GM19372 (cell line): ENCODE data around the gene GRM8.
"Not testable (repeated sequence)": the region's sequence is repeated elsewhere in the genome, so short reads cannot be mapped to it uniquely, and the experiment has no call there.

Experiments used
- ATAC-seq: cut with Tn5 transposase; IDR thresholded peaks from one replicate; pipeline ENCODE4 v1.9.1; 2021; ENCODE audit warnings: mild to moderate bottlenecking, low read depth, moderate library complexity; ENCODE audit not compliant: unreplicated experiment

Gene GRM8

GRCh38 chr7:126953461-126953860 is 299.3 kb downstream of the GRM8 start:
- no peak for ATAC-seq

GRCh38 chr7:126948664-126949063 is 304.1 kb downstream of the GRM8 start:
- ATAC-seq, result no peak

DNA sequence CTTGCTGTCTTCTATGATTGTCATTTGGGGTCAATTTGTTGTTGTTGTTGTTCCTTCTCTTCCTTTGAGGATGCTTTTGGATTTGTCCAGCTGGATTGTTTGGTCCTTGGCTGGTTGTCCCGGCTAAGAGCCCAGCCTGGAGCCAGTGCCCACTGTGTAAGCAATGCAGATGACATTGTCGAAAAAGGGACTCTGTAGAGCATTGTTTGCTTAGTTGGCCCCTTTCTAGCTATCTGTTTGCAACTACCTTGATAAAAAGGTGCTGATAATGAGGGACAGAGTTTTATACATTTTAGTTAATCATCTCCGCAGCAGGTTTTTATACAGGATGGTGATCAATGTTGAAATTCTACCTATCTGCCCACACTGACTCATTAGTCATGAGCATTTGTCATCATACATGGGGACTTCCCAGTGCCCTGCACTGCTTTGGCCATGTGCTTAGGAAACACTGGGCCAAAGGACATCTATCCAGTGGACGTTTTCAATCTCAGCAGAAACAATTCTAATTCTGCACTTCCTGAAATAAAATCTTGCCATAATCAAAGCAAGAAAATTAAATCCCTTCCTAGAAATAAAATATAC is 311.9 kb downstream of the GRM8 start:
- ATAC-seq, result no peak

- ATAC-seq, result no peak
Measured at GRCh38 chr7:126937171-126937570, 315.6 kb downstream of the GRM8 start.

DNA sequence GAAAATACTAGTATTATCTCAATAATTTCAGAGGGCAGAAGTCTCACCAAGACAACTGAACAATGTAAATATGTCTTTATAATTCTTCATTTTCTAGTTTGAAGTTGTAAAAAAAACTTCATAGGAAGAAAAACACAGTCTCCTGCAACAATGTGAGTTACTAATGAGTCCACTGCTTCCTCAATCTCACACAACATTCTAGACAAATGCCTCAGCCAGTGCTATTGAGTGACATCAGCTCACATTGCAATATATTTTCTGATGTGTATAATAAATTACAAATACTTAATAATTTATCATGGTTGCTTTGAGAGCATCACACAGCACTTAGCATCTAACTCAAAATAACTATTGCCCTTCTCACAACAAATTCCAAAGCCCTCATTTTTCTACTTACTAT is 321.2 kb downstream of the GRM8 start:
- ATAC-seq, result no peak

DNA sequence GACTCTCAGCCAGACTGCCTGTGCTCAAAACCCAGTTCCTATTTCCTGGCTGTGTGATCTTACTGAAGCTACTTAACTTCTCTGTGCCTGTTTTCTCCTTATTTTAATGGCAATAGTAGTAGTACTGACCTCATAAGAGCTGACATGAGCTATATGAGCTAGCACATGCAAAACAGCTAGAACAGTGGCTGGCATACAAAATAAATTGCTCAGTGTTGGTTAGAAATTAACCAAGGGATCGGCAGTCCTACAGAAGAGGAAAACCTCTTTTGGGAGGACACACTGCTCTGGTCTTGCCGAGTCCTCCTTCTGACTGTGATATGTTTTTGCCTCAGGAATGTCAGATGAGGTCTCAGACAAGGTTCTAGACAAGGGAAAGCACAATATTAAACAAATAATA is 322.6 kb downstream of the GRM8 start:
- ATAC-seq, result no peak

GRCh38 chr7:126924477-126924876 is 328.3 kb downstream of the GRM8 start:
- no peak for ATAC-seq

DNA sequence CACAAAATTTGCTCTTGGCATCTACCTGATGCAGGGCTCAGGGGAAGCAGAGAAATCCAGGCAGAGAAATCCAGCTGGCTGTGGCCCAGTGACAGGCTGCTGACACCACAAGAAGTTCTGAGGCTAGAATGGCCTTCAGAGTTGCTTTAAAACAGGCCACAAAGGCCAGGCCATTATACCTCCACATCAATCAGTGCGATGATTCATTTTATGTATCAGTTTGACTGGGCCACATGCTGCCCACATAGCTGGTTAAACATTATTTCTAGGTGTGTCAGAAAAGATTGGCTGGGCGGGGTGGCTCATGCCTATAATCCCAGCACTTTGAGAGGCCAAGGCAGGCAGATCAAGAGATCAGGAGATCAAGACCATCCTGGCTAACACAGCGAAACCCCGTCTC is 341.1 kb downstream of the GRM8 start:
- ATAC-seq, result not testable (repeated sequence)

GRCh38 chr7:126908564-126908963 is 344.2 kb downstream of the GRM8 start:
- ATAC-seq, result not testable (repeated sequence)

DNA sequence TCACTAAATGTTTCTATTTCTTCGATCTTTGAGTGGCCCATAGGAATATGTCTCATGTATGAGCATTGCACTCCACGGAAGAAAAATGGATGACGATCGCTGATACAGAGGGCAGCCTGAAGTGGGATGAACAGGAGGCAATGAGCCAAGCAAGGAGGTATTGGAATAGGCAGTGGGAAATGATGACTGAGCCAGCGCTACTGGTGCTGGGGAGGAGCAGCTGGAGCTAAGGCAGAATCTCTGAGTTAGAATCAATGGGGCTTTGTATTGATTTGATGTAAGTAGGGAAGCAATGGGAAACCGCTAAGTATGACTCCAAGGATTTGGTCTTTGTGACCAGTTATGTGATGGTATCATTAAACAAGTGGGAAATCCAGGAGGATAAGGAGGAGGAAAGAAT is 345.1 kb downstream of the GRM8 start:
- not testable (repeated sequence) for ATAC-seq

GRCh38 chr7:126905255-126905654 is 347.5 kb downstream of the GRM8 start:
- not testable (repeated sequence) for ATAC-seq

GRCh38 chr7:126901041-126901765 is 351.5 kb downstream of the GRM8 start:
- not testable (repeated sequence) for ATAC-seq

GRCh38 chr7:126887980-126888379 is 364.8 kb downstream of the GRM8 start:
- ATAC-seq, result not testable (repeated sequence)

GRCh38 chr7:126887560-126887959 is 365.2 kb downstream of the GRM8 start:
- not testable (repeated sequence) for ATAC-seq

GRCh38 chr7:126882730-126883129 is 370.0 kb downstream of the GRM8 start:
- ATAC-seq, result not testable (repeated sequence)

GRCh38 chr7:126881908-126882307 is 370.8 kb downstream of the GRM8 start:
- ATAC-seq, result not testable (repeated sequence)

- ATAC-seq, result no peak
Measured at GRCh38 chr7:126881315-126881714, 371.4 kb downstream of the GRM8 start.

DNA sequence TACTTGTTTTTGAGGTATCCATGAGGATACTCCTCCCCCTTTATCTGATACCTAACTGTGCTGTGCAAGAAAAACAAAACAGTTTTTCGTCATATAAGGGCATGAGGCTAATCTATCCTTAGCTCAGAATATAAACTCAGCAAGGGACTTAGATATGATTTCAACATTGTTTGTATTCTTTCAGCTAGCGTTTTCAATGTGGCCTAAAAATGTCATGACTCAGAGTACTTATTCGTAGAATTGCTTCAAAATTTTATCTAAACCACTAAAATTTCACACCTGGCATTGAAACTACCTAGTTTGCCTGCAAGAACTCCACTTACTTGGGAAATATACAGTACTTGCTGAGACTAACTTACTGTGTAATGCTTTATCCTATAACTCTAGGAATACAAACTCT is 376.2 kb downstream of the GRM8 start:
- ATAC-seq, result not testable (repeated sequence)

- peak; percentile 81 for ATAC-seq
Measured at GRCh38 chr7:126856691-126857291, 395.9 kb downstream of the GRM8 start.

DNA sequence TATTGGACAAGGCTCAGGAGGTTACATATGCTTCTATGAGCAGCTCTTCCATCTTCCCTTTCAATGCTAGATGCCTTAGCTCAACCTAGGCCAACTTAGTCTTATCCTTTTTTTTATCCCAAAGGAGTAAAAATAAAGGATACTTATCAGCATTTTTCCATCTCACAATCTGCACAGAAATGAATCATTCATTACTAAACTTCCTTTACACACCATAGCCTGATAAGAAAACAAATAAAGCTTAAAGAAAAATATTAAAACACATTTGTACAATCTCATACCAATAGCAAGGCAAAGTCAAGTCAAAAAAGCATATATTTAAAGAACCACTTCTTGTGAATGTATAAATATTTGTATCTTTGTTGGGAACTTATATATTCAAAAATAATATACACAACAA is 407.4 kb downstream of the GRM8 start:
- ATAC-seq, result no peak

GRCh38 chr7:126843883-126844282 is 408.9 kb downstream of the GRM8 start:
- ATAC-seq, result no peak

DNA sequence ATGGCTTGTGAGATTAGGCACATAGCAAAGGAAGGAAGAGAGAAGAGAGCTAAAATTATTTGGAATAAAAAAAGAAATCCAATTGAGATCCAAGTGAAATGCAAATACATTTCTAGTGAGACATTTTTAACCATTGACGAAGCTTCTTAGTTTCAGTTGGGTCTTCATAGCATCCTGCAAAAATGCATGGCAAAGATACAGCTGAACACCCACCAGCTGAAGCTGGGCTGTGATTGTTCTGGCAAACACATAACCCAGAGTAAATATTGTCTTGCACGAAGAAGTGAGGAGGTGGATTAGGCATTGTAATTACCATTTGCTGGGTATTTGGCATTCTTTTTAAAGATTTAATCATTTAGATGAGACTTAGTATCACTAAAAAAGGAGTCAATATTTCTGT is 409.4 kb downstream of the GRM8 start:
- no peak for ATAC-seq
